GM19372 (cell line): ENCODE data around the gene ASAH2.
"Not testable (repeated sequence)": the region's sequence is repeated elsewhere in the genome, so short reads cannot be mapped to it uniquely, and the experiment has no call there.

ENCODE experiments used
- ATAC-seq: cut with Tn5 transposase; IDR thresholded peaks from one replicate; pipeline ENCODE4 v1.9.1; 2021; ENCODE audit warnings: mild to moderate bottlenecking, low read depth, moderate library complexity; ENCODE audit not compliant: unreplicated experiment

The ASAH2 gene

DNA sequence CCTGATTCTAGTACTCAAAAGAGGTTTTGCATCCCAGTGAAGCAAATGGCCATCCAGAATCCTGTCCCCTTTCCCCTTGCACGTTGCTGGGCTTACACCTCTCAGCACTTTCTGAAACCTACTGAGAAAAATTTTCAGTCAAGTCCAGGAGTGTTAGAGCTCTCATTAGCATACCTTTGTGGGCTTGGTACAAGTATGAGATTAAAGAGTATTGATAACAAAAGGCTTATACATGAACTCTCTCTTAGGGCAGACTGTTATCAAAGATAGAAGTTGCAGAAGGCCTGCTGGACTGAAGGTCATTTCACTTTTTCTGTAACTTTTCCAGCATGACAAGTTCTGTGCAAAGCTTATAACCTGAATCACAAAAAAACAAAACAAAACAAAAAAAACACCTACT, at the start of gene ASAH2:
Gene ASAH2, minus strand, starts transcription at position 123 of the 400 bp plus-strand sequence. CDS start 2,906 bp downstream, outside the sequence.
- no peak for ATAC-seq

DNA sequence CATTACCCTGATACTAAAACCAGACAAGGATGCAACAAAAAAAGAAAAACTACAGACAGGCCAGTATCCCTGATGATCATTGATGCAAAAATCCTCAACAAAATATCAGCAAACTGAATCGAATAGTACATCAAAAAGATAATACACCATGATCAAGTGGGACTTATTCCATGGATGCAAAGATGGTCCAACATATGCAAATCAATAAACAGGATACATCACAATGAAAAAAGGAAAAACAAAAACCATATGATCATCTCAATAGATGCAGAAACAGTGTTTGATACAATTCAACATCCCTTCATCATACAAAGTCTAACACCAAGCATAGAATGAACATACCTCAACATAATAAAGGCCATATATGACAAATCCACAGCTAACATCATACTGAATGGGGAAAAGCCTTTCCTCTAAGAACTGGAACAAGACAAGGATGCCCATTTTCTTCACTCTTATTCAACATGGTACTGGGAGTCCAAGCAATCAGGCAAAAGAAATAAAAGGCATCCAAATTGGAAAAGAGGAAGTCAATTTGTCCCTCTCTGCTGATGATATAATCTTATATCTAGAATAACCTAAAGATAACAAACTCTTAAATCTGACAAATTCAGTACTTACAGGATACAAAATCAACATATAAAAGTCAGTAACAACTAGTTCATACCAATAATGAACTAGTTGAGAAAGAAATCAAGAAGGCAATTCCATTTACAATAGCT, 48.8 kb upstream of the ASAH2 start:
- ATAC-seq: no peak

DNA sequence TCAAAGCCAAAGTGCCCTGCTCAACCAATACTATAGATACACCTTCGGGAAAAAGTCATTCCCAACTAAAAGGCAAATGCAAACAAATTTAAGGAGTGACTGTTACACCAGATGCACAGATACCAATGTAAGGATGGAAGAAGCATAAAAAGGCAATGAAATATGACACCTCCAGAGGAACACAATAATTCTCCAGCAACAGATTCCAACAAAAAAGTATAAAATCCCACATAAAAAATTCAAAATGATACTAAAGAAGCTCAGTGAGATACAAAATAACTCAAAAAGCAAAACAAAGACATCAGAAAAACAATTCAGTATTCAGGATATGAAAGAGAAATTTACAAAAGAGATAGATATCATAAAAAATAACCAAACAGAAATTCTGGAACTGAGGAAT, 44.1 kb upstream of the ASAH2 start:
- ATAC-seq: no peak

DNA sequence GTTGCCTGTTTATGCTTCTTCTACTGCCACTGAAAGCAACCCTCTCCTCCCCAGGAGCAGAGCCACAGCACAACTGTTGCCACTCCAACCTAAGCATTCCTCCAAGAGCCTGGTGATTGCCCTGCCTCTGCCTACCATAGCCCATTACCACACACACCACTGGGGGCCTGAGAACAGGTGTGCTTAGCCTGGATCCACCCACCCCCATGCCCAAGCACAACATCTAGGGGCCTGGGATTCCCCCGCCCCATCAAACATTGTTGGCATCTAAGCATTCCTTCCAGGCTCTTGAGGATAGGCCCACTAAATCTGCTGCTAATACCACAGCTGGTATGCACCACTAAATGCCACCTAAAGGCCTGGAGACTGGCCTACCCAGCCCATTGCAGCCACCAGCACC, 43.3 kb upstream of the ASAH2 start:
- no peak for ATAC-seq

DNA sequence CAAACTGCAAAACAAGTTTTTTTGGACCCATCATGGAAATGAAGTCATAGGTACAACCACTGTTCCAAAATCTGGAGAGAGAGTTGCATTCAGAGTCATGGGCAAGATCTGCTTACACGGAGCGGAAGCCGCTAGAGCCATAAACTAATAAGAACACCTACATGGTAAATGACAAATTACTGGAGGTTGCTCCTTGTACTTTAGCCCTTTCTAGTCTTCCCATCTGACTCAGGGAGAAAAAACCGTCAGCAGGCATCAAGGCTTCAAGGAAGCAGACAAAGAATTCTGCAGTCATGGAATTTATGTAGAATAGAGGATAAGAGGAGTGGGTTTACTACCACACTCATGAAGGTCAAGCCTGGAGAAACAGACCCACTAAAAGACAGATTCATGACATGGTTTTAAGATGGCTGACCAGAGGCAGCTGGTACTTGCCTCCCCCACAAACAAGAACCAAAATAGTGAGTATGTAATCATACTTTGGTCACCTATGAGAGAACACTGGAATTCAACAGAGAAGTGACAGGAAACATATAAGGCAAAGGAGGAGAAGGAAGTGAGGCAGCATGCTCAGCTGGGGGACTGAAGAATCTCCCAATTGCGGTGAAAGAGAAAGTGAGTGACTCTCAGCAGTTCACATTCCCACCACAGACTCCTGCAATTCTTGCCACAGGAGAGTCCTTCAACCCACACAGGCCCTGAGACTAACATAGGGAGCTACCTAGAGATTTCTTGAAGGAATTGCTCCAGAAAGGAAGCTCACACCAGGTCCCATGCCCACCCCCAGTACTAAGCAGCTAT, 42.4 kb upstream of the ASAH2 start:
- no peak for ATAC-seq

DNA sequence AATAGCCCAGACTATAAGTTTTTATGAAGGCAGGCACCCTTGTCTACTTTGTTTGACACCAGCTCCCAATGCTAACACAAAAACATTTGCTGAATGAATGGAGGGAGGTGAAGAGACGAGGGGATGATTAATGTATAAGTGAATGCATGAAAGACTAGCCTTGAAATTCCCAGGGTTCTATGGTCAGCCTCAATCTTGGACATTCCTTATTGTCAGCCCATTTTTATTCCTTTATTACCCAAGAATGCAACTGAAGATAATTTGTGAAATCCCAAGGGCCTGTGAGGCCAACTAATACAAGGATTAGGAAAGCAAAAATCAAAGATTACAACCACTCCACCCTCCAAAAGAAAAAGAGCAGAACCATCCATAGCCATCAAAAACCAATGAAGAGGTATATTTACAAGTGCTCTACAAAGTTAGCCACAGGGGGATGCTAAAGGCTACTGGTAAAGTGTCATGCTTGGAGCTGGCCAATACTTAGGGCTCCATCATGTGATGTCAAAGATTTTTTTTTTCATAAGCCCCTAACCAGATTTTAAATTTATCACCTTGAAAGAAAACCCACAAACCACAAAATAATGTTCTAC, 40.0 kb upstream of the ASAH2 start:
- no peak for ATAC-seq

DNA sequence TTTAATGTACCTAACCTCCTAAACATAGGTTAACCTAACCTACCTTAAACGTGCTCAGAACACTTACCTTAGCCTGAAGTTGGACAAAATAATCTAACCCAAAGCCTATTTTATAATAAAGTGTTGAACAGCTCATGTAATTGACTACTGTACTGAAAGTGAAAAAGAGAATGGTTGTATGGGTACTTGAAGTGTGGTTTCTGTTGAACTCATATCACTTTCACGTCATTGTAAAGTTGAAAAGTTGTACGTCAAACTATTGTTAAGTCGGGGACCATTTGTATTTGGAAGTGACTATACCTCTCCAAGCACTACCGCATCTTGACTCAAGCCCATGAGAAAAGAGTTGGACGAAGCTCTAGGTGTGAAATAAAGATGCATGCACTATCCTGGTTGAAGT, 37.9 kb upstream of the ASAH2 start:
- ATAC-seq: no peak

DNA sequence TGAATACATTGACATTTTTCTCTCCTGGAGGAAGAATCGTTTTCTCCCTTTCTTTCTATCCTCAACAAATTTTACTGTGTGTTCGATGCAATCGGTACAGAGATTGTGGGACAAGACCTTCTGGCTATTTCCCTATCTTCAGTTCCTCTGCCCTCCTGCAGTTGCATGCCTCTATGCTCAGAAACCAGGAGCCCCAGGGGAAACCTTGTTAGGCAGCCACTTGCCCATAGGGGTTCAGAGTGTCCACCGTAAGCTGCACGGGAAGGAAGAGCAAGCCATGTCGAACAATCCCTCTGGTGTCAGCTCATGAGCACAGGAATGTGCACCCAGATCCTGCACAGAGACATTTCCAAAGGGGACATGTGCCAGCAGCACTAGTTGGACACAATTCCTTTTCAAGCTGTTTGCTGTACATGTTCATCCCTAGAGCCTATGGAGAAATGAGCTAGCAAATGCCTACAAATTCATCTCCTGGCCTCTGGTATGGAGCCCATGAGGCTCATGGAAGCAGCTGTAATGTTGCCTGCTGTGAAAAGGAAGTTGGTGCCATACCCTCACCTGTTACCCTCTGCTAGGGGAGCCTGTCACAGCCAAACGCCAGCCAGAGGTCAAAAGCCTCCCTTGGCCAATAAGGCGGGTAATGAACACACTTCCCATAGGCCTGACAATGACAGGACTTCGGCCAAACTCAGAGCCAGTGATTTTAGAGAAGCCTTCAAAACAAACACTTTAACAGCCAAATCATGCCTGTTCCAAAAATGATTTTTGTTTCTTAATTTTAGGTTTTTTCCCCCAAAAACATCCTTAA, 35.9 kb upstream of the ASAH2 start:
- ATAC-seq: no peak

DNA sequence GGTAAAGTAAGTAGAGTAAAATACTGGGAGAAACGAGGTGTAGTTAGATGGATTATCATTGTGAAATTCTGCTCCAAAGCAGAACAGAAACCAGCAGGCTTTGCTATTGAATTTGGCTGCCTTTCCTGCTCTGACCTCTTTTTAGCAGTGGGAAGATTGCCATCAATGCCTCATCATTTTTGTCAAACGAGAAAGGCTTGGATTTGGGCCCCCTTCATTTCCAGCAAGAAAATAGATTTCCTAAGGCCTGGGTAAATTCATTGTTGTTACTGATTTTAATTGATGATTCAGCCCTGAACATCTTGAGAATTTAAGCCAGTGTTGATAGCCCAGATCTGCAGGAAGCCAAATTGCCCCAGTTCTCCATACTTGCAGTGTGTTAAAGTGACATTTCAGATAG, 35.2 kb upstream of the ASAH2 start:
- no peak for ATAC-seq

DNA sequence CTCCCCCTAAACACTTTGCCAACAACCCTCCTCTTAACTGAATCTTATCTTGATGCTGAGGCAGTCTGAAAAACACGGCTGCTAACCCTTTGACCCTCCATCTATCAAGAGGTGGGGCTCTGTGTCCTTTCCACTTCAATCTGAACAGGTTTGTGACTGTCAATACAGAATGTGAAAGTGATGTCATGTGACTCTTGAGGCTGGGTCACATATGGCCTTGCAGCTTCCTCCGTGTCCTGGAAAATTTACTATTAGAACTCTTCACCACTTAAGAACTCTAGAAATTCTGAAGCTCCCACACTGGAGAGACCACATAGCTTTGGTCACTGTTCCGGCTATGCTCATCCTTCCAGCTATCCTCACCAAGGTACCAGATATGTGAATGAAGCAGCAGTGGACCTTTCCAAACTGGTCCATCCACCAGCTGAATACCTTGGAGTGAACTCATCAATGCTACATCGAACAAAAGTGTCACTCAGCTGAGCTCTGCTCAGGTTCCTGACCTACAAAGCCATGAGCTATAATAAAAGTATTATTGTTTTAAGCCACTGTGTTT, 30.7 kb upstream of the ASAH2 start:
- no peak for ATAC-seq

DNA sequence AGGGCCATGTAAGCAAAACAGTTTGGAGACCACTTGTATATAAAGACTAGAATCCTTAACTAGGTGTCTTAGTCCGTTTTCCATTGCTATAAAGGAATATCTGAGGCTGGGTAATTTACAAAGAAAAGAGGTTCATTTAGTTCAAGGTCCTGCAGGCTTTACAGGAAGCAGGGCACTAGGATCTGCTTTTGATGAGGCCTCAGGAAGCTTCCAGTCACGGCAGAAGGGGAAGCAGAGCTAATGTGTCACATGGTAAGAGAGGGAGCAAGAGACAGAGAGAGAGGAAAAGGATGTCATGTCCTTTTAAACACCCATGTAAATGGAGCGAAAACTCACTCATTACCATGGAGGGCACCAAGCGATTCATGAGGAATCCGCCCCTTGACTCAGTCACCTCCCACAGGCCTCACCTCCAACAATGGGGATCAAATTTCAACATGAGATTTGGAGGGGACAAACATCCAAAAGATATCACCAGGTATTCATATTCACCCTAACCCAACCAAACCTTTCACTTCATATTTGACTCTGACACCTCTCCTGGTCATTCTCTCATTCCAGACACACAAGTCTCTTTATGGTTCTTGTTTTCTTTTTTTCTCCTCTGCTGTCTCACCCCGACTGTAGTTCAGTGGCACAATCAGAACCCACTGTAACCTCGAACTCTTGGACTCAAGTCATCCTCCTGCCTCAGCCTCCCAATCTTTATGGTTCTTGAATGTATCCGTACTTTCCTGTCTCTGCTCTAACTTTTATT, 30.1 kb upstream of the ASAH2 start:
- no peak for ATAC-seq

DNA sequence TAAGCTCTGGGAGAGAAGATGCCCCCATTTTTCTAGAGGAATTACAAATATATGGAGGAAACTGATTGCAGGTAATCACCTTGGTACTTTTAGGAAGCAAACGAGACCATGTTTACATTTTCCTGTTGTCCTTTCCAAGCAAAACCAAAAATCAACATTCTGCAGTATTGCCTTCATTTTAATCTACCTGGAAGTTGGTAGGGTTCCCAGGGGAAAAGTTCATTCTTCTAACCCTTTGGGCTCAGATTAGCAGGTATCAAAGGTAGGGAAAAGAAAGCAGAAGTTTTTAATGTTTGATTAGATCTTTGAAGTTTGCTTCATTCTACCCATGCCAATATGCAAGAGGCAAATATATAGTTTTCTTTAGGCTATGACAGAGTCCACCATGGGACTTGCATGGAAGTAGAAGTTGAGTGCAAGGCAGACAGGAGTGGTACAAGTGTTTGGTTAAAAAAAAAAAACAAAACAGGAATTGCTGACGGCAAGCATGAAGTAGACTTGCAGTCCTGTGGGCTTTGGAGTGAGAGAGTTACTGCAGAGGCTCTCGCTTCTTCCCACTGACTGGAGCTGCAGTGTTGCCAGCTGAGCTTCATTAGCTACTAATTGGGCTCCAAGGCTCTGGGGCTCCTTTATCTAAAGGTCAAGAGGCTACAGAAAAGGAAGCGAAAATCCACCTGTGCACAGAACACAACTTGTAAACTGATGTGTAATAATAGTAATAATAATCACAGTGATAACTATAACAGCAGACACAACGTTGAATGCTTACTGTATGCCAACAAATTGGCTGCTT, 28.9 kb upstream of the ASAH2 start:
- ATAC-seq: no peak

DNA sequence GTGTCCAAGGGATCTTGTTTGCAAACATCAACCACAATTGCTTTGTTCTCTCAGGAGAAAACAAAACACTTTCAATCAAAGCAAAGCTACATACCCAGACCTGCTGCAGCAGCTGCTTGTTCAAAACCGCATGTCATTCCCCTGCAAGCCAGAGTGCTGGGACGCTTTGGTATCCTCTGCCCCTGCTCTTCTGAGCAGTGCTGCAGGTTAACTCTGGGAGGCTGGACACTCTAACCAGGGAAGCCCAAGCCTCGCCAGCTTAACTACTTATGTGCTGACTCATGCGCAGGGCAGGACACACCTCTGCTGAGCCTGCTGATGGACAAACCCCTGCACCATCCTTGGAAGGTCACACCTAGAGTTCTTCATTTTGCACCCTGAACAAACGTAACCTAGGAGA, 28.2 kb upstream of the ASAH2 start:
- no peak for ATAC-seq

DNA sequence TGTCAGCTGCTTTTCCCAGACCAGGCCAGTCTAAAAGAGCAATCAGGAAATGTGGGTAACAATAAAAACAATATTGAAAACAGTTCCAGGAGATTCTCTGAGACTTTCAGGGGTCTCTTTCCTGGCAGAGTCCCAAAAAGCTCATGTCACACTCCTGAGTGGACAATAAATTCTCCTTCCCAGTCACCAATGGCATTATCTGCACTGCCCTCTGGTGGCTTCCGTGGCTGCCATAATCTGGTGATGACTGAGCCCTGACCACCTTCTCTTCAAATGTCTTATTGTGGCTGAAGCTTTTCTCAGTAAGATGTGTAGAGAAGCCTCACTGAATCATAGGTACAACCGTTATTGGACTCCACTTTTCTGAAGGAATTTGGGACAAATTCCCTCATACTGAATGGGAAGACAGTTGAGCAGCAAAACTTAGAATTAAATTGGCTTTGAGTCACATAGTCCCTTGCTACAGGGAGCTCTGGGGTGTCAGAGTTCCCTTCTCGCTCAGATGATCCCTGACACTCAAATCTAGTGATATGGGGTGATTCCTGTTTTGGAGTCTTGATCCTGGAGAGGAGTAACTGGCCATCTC, 24.4 kb upstream of the ASAH2 start:
- peak; percentile 54 for ATAC-seq

DNA sequence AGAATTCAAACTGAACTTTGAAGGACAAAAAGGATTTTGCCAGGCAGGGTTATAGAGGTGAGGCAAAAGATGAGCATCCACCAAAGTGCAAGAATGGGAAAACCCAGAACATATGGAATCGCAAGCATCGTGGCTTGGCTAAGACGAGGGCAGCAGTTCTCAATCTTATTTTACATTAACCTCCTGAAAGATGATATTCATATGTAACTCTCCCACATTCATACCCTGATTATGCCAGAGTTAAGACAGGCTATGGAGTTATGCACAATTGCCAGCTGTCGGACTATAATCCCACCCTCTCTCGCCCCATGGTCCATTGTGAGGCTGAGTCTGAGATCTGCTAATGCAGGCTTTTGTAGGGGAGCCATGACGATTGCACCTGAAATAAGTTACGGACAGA, 21.2 kb upstream of the ASAH2 start:
- no peak for ATAC-seq

DNA sequence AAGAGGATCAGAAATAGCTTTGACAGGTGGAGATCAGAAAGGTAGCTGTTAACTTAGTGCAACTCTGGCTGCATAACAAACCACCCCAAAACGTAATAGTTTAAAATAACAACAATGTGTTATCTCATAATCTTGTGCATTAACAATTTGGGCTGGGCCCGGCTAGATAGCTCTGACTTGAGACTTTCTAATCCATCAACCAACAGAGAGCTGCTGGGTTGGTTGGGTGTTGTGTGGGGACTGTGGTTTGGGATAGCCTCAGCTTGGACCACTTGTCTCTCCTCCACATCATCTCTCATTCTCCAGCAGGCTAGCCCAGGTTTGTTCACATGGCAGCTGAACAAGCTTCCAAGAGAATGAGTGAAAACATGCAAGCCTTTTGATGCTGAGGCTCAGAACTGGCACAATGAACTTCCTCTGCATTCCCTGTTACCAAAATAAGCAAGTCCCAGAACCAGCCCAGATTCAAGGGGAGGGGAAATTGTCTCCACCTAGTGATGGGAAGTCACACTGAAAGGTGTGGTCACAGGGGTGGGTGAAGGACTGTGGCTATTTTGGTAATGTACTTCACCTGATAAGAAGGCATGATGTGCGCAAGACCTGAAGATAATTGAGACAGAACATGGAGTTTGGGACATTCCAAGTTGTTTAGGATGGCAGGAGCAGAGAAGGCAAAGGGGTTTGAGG, 20.4 kb upstream of the ASAH2 start:
- ATAC-seq: no peak

DNA sequence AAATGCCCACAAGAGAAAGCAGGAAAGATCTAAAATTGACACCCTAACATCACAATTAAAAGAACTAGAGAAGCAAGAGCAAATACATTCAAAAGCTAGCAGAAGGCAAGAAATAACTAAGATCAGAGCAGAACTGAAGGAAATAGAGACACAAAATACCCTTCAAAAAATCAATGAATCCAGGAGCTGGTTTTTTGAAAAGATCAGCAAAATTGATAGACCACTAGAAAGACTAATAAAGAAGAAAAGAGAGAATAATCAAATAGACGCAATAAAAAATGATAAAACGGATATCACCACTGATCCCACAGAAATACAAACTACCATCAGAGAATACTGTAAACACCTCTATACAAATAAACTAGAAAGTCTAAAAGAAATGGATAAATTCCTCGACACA, 16.6 kb upstream of the ASAH2 start:
- ATAC-seq: not testable (repeated sequence)

DNA sequence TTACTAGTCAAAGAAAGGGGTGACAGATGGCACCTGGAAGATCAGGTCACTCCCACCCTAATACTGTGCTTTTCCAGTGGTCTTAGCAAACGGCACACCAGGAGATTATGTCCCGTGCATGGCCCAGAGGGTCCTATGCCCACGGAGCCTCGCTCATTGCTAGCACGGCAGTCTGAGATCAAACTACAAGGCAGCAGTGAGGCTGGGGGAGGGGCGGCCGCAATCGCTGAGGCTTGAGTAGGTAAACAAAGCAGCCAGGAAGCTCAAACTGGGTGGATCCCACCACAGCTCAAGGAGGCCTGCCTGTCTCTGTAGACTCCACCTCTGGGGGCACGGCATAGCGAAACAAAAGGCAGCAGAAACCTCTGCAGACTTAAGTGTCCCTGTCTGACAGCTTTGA, 11.3 kb upstream of the ASAH2 start:
- not testable (repeated sequence) for ATAC-seq
